H1 (cell line): Measurements from ENCODE around the gene CCDC195. TPM values are rescaled to one million over a fixed set of nuclear protein-coding genes. Genes with fewer than 3 reads are reported as not detected.

Experiments used
- CTCF ChIA-PET: fragments of 300-600 bp; sonication (Branson Sonifier 250); formaldehyde crosslinking; loops from one replicate; lab custom pipeline; 2021; ENCODE audit not compliant: partially characterized antibody; lab: Charles Lee
- POLR2A ChIA-PET: fragments of 300-600 bp; sonication (Branson Sonifier 250); formaldehyde crosslinking; loops from one replicate; lab custom pipeline; 2021; ENCODE audit warnings: inconsistent platforms; ENCODE audit not compliant: partially characterized antibody; lab: Charles Lee
- DNase-seq, 2 experiments: peaks; one replicate each; pipeline versions ENCODE4 v3.0.0 to v3.0.0-alpha.2; 2010 to 2022; ENCODE audit warnings: low spot score in 2 of 2, low read depth in 1 of 2, mixed read lengths in 1 of 2
- FAIRE-seq: peaks from 2 replicates; lab custom pipeline; 2011; peaks lifted over from hg19 to GRCh38; lab: Jason Lieb, UNC
- H2AFZ ChIP-seq: 2 replicates; pipeline ENCODE4 v1.8.1; 2012; ENCODE audit warnings: low read length, inconsistent platforms
- H2AK5ac ChIP-seq: 2 replicates; pipeline ENCODE4 v1.6.1; 2013; ENCODE audit warnings: low read depth, low read length
- H2BK120ac ChIP-seq: replicated peaks from 2 replicates; pipeline ENCODE3; 2013; ENCODE audit warnings: low read depth, low read length, inconsistent platforms
- H2BK12ac ChIP-seq: 2 replicates; pipeline ENCODE4 v1.6.1; 2013; ENCODE audit warnings: low read depth, low read length
- H2BK15ac ChIP-seq: 2 replicates; pipeline ENCODE4 v1.6.1; 2013; ENCODE audit warnings: low read length
- H2BK20ac ChIP-seq: 2 replicates; pipeline ENCODE4 v1.6.1; 2013; ENCODE audit warnings: low read length
- H2BK5ac ChIP-seq: 2 replicates; pipeline ENCODE4 v1.6.1; 2013; ENCODE audit warnings: low read depth, low read length
- H3K14ac ChIP-seq: 2 replicates; pipeline ENCODE4 v1.6.1; 2013; ENCODE audit warnings: inconsistent platforms; ENCODE audit not compliant: insufficient read length
- H3K18ac ChIP-seq: 2 replicates; pipeline ENCODE4 v1.6.1; 2013; ENCODE audit warnings: low read length; ENCODE audit errors: extremely low read depth
- H3K23ac ChIP-seq: 2 replicates; pipeline ENCODE4 v1.6.1; 2013; ENCODE audit warnings: inconsistent platforms; ENCODE audit not compliant: insufficient read length
- H3K23me2 ChIP-seq: 2 replicates; pipeline ENCODE4 v1.6.1; 2013; ENCODE audit warnings: low read depth, low read length
- H3K27ac ChIP-seq: 2 replicates; pipeline ENCODE4 v1.6.1; 2011; ENCODE audit warnings: low read depth, low read length, inconsistent platforms
- H3K27me3 ChIP-seq, 4 experiments: replicated peaks in 1 of 4; 1 replicate in 1 of 4; 2 replicates in 3 of 4; pipeline versions ENCODE4 v1.6.1 to v1.8.1; 2011 to 2013; ENCODE audit warnings: low read length in 3 of 4, mild to moderate bottlenecking in 3 of 4, inconsistent platforms in 2 of 4, mixed read lengths in 2 of 4, moderate library complexity in 1 of 4; ENCODE audit not compliant: control insufficient read depth in 3 of 4, insufficient read depth in 3 of 4; ENCODE audit errors: extremely low read depth in 1 of 4
- H3K36me3 ChIP-seq, 4 experiments: 2 replicates each; pipeline versions ENCODE4 v1.6.1 to v1.8.1; 2011 to 2013; ENCODE audit warnings: mild to moderate bottlenecking in 4 of 4, low read length in 3 of 4, moderate library complexity in 2 of 4, control low read depth in 1 of 4, inconsistent platforms in 1 of 4; ENCODE audit not compliant: insufficient read depth in 4 of 4, control insufficient read depth in 2 of 4
- H3K4ac ChIP-seq: replicated peaks from 2 replicates; pipeline ENCODE3; 2013; ENCODE audit warnings: low read length, low read depth, mixed read lengths, inconsistent platforms; ENCODE audit not compliant: insufficient read length
- H3K4me1 ChIP-seq, 4 experiments: replicated peaks in 1 of 4; 1 replicate in 1 of 4; 2 replicates in 3 of 4; pipeline versions ENCODE4 v1.6.1 to v1.8.1; 2011 to 2013; ENCODE audit warnings: low read length in 3 of 4, inconsistent platforms in 2 of 4, mixed read lengths in 1 of 4; ENCODE audit not compliant: insufficient read depth in 4 of 4, control insufficient read depth in 3 of 4
- H3K4me2 ChIP-seq, 2 experiments: 2 replicates each; pipeline versions ENCODE4 v1.6.1 to v1.8.1; 2011 to 2013; ENCODE audit warnings: low read depth in 2 of 2, low read length in 2 of 2, control low read depth in 1 of 2, inconsistent platforms in 1 of 2, mild to moderate bottlenecking in 1 of 2; ENCODE audit not compliant: insufficient read depth in 1 of 2
- H3K4me3 ChIP-seq, 4 experiments: fragments of 200-600, 300-600 bp in 1 of 4; sonication (generic), shearing (Covaris generic), sonication (Bioruptor Twin) in 1 of 4; 2 replicates each; pipeline versions ENCODE4 v1.5.1 to v1.8.1; 2011 to 2016; ENCODE audit warnings: low read length in 4 of 4, low read depth in 3 of 4, control low read depth in 2 of 4, inconsistent platforms in 2 of 4, mild to moderate bottlenecking in 2 of 4, mixed read lengths in 1 of 4, moderate library complexity in 1 of 4; ENCODE audit not compliant: insufficient read depth in 2 of 4; ENCODE audit errors: extremely low read depth in 1 of 4
- H3K56ac ChIP-seq: replicated peaks from 2 replicates; pipeline ENCODE3; 2013; ENCODE audit warnings: low read depth, mild to moderate bottlenecking, mixed read lengths, low read length, inconsistent platforms; ENCODE audit not compliant: insufficient read length
- H3K79me1 ChIP-seq: 2 replicates; pipeline ENCODE4 v1.6.1; 2013; ENCODE audit warnings: low read depth, low read length, control low read depth
- H3K79me2 ChIP-seq, 2 experiments: 2 replicates each; pipeline versions ENCODE4 v1.6.1 to v1.8.1; 2012 to 2013; ENCODE audit warnings: low read length in 2 of 2, mild to moderate bottlenecking in 2 of 2, inconsistent platforms in 1 of 2; ENCODE audit not compliant: insufficient read depth in 2 of 2, control insufficient read depth in 1 of 2
- H3K9ac ChIP-seq, 4 experiments: replicated peaks in 1 of 4; 1 replicate in 1 of 4; 2 replicates in 3 of 4; pipeline versions ENCODE4 v1.6.1 to v1.8.1; 2011 to 2013; ENCODE audit warnings: low read depth in 3 of 4, low read length in 3 of 4, control low read depth in 2 of 4, mild to moderate bottlenecking in 2 of 4, moderate library complexity in 2 of 4, inconsistent platforms in 1 of 4; ENCODE audit errors: extremely low read depth in 1 of 4
- H3K9me3 ChIP-seq, 2 experiments: 2 replicates each; pipeline versions ENCODE4 v1.6.1 to v1.8.1; 2012 to 2013; ENCODE audit warnings: mild to moderate bottlenecking in 2 of 2, moderate library complexity in 2 of 2, control low read depth in 1 of 2, inconsistent platforms in 1 of 2, low read depth in 1 of 2, low read length in 1 of 2, mixed read lengths in 1 of 2; ENCODE audit not compliant: insufficient read depth in 2 of 2
- H4K20me1 ChIP-seq, 2 experiments: replicated peaks in 1 of 2; 2 replicates each; pipeline versions ENCODE3 to v1.8.1; 2011 to 2013; ENCODE audit warnings: inconsistent platforms in 2 of 2, low read length in 2 of 2, mild to moderate bottlenecking in 1 of 2; ENCODE audit not compliant: insufficient read depth in 2 of 2, control insufficient read depth in 1 of 2
- H4K5ac ChIP-seq: 2 replicates; pipeline ENCODE4 v1.6.1; 2013; ENCODE audit warnings: low read length, low read depth, mixed read lengths, inconsistent platforms; ENCODE audit not compliant: insufficient read length
- H4K8ac ChIP-seq: 2 replicates; pipeline ENCODE4 v1.8.0; 2013; ENCODE audit warnings: mild to moderate bottlenecking, moderate library complexity, low read length, inconsistent platforms; ENCODE audit not compliant: insufficient read depth; ENCODE audit errors: extremely low read depth
- H4K91ac ChIP-seq: replicated peaks from 2 replicates; pipeline ENCODE3; 2013; ENCODE audit warnings: low read length, mixed read lengths, inconsistent platforms; ENCODE audit not compliant: insufficient read length
- ATF3 ChIP-seq: IDR thresholded peaks from 2 replicates; pipeline ENCODE4 v1.6.1; 2011; ENCODE audit warnings: low read depth, mild to moderate bottlenecking, low read length; ENCODE audit not compliant: insufficient read depth
- BCL11A ChIP-seq, 2 experiments: IDR thresholded peaks; one replicate each; pipeline ENCODE4 v1.6.1; 2011; ENCODE audit warnings: low read depth in 2 of 2, low read length in 2 of 2, mild to moderate bottlenecking in 2 of 2
- CEBPB ChIP-seq: IDR thresholded peaks from 2 replicates; pipeline ENCODE4 v1.6.1; 2012; ENCODE audit warnings: low read depth, low read length
- CREB1 ChIP-seq: IDR thresholded peaks from 2 replicates; pipeline ENCODE4 v1.6.1; 2012; ENCODE audit warnings: inconsistent platforms
- NRF1 ChIP-seq: IDR thresholded peaks from 2 replicates; pipeline ENCODE4 v1.6.1; 2011; ENCODE audit warnings: mild to moderate bottlenecking, low read depth, low read length, improper control_type of control experiment
- RAD21 ChIP-seq, 2 experiments: IDR thresholded peaks in 1 of 2; conservative IDR thresholded peaks in 1 of 2; 2 replicates each; pipeline ENCODE4 v1.6.1; 2011; ENCODE audit warnings: low read depth in 2 of 2, low read length in 2 of 2, improper control_type of control experiment in 1 of 2, inconsistent platforms in 1 of 2, mild to moderate bottlenecking in 1 of 2, moderate library complexity in 1 of 2
- RFX5 ChIP-seq: IDR thresholded peaks from 2 replicates; pipeline ENCODE4 v1.6.1; 2011; ENCODE audit warnings: low read depth, low read length, improper control_type of control experiment, borderline replicate concordance
- RNF2 ChIP-seq: fragments of 200-900, 300-1000 bp; sonication (generic); IDR thresholded peaks from 2 replicates; pipeline ENCODE4 v1.7.1; 2016; ENCODE audit warnings: borderline replicate concordance, low read depth, mild to moderate bottlenecking, antibody characterized with exemption, low read length; ENCODE audit not compliant: poor library complexity, severe bottlenecking; ENCODE audit errors: missing control alignments
- TBP ChIP-seq: IDR thresholded peaks from 2 replicates; pipeline ENCODE4 v1.6.1; 2011; ENCODE audit warnings: low read depth, low read length, improper control_type of control experiment
- TCF12 ChIP-seq: IDR thresholded peaks from 2 replicates; pipeline ENCODE4 v1.6.1; 2011; ENCODE audit warnings: low read depth, mild to moderate bottlenecking, low read length
- YY1 ChIP-seq: IDR thresholded peaks from 2 replicates; pipeline ENCODE4 v1.6.1; 2011; ENCODE audit warnings: low read depth, mild to moderate bottlenecking, low read length
- WGBS, 2 experiments: shearing (Covaris generic) in 1 of 2; methylation state at CpG; one replicate each; pipeline versions ENCODE4 v1.1.6 to v1.1.7; 2013 to 2015; ENCODE audit warnings: low lambda C conversion rate in 2 of 2, mixed read lengths in 2 of 2, inconsistent platforms in 1 of 2, low coverage in 1 of 2, missing lambda C conversion rate in 1 of 2; ENCODE audit not compliant: insufficient replicate concordance in 2 of 2, insufficient coverage in 1 of 2, insufficient read length in 1 of 2; ENCODE audit errors: extremely low coverage in 1 of 2, missing lambda C conversion rate in 1 of 2; 5-methylcytosine and 5-hydroxymethylcytosine counted together
- polyA plus RNA-seq, 7 experiments: library from polyadenylated mRNA; depleted of rRNA in 3 of 7; stranded (reverse) in 5 of 7; unstranded in 2 of 7; fragments of >200 nt in 5 of 7; fragments of 200-250 nt in 2 of 7; gene quantifications; 1 replicate in 5 of 7; 2 replicates in 1 of 7; 4 replicates in 1 of 7; pipeline versions ENCODE4 v1.2.1 to v1.2.3, GENCODE V29; 2011 to 2013; ENCODE audit warnings: missing spikeins in 2 of 7, mixed read lengths in 2 of 7
- total RNA-seq: library from RNA; stranded (reverse); fragmentation: NEBNext Ultra II Directional; extraction: Animal tissue kit (Norgen Biotek cat#: 25700); gene quantifications from 2 replicates; pipeline ENCODE4 v1.2.1, GENCODE V29; 2021
- TF ChIP-seq, protein P1 (sequence below): IDR thresholded peaks from 2 replicates; pipeline ENCODE4 v1.6.1; 2011; ENCODE audit warnings: low read length, improper control_type of control experiment

Gene CCDC195
- total and polyA plus RNA-seq, 2 of the 8 experiments (the other 6 are each of a cell fraction or from before 2014, with no cell fraction given) = not detected

GRCh38 chr2:224757934-224758548 is 41.9 kb upstream of the CCDC195 start:
- 81% methylated on average over 3 of the region's 3 CpGs; no CpG with 5 or more reads in 1 of the 2 experiments for WGBS, 2 experiments
- no peak for FAIRE-seq
- Histone ChIP-seq H3K9me3 (peaks cover 19 to 20% of the 10 kb centered on the region in 2 experiments), H3K4ac (no peak overlapping the region), H3K23ac (no peak overlapping the region), H3K36me3 (no peaks in the 10 kb centered on the region), H3K56ac (no peak overlapping the region), H3K79me1 (no peaks in the 10 kb centered on the region), H3K27me3 (no peaks in the 10 kb centered on the region), H4K20me1 (no peaks in the 10 kb centered on the region), H3K4me3 (no peak overlapping the region), H4K8ac (no peak overlapping the region), H2BK12ac (no peak overlapping the region), H3K4me2 (no peak overlapping the region), H2BK20ac (no peak overlapping the region), H3K4me1 (no peaks in the 10 kb centered on the region), H2BK15ac (no peak overlapping the region), H3K9ac (no peak overlapping the region), H2BK5ac (no peak overlapping the region), H3K79me2 (no peaks in the 10 kb centered on the region), H2BK120ac (no peak overlapping the region), H3K18ac (no peak overlapping the region), H3K27ac (no peak overlapping the region), H2AFZ (no peak overlapping the region), H4K5ac (no peak overlapping the region), H4K91ac (no peak overlapping the region), H3K14ac (no peak overlapping the region), H3K23me2 (no peaks in the 10 kb centered on the region), H2AK5ac (no peak overlapping the region)
- CTCF ChIA-PET = interaction anchor here (1.4 kb wide), 1 partner anchor 11 kb away, joined by 4 read pairs; no protein-coding TSS in a partner anchor
- no peak for DNase-seq
- POLR2A ChIA-PET = no interaction called here
- TF ChIP-seq TBP (no peak), CREB1 (no peak), RNF2 (no peak), CEBPB (no peak), TCF12 (no peak), ATF3 (no peak), RFX5 (no peak), BCL11A (IDR thresholded peaks at IDR 0.05; ENCODE audit: low read depth in 2 of 2, low read length in 2 of 2) (no peak), RAD21 (IDR thresholded peaks at IDR 0.05 in 1 of 2, conservative IDR thresholded peaks at IDR 0.05 in 1 of 2; ENCODE audit: low read depth in 2 of 2, low read length in 2 of 2) (no peak), NRF1 (no peak), YY1 (no peak)
- TF ChIP-seq, protein P1, sequence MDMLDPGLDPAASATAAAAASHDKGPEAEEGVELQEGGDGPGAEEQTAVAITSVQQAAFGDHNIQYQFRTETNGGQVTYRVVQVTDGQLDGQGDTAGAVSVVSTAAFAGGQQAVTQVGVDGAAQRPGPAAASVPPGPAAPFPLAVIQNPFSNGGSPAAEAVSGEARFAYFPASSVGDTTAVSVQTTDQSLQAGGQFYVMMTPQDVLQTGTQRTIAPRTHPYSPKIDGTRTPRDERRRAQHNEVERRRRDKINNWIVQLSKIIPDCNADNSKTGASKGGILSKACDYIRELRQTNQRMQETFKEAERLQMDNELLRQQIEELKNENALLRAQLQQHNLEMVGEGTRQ = no peak
